Loucy (cell line): ENCODE measurements around the gene RSF1.

Experiments
- EZH2phosphoT487 ChIP-seq: fragments of 200-600 bp; IDR thresholded peaks from 2 replicates; pipeline ENCODE4 v1.6.1; 2018; ENCODE audit warnings: antibody characterized with exemption, mild to moderate bottlenecking, moderate library complexity, borderline replicate concordance
- TF ChIP-seq, protein P1 (sequence below): fragments of 200-600 bp; sonication (generic); conservative IDR thresholded peaks from 2 replicates; pipeline ENCODE4 v1.5.1; 2014; ENCODE audit warnings: mild to moderate bottlenecking, antibody characterized with exemption, low read length

DNA sequence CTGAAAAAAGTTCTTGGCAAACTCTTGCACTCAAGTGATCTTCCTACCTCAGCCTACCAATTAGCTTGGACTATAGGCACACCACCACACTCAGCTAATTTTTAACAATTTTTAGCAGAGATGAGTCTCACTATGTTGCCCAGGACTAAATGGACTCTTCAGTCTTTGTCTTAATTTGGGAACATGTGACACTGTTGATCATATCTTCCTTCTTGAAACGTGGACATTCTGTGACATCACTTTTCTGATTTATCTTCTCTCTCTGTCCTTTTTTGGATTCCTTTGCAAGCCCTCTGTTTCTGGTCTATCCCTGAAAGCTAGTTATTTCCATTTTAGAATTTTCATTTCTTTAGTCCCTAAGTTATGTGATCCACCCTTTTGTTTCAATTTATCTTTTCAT is 42.0 kb downstream of the RSF1 start:
- TF ChIP-seq, protein P1, sequence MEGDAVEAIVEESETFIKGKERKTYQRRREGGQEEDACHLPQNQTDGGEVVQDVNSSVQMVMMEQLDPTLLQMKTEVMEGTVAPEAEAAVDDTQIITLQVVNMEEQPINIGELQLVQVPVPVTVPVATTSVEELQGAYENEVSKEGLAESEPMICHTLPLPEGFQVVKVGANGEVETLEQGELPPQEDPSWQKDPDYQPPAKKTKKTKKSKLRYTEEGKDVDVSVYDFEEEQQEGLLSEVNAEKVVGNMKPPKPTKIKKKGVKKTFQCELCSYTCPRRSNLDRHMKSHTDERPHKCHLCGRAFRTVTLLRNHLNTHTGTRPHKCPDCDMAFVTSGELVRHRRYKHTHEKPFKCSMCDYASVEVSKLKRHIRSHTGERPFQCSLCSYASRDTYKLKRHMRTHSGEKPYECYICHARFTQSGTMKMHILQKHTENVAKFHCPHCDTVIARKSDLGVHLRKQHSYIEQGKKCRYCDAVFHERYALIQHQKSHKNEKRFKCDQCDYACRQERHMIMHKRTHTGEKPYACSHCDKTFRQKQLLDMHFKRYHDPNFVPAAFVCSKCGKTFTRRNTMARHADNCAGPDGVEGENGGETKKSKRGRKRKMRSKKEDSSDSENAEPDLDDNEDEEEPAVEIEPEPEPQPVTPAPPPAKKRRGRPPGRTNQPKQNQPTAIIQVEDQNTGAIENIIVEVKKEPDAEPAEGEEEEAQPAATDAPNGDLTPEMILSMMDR = no peak
- no peak for TF ChIP-seq EZH2phosphoT487
